ENCODE measurements around the gene ST8SIA1. TPM values are rescaled to one million over a fixed set of nuclear protein-coding genes. Genes with fewer than 3 reads are reported as not detected.
A peak's percentile ranks its signal among the peaks of the same experiment; 100 is the strongest.

Gene ST8SIA1
- total RNA-seq, 1 experiment from 2014 or later: not detected

GRCh38 chr12:22318108-22318737, 16.3 kb downstream of the ST8SIA1 start:
- no peak for DNase-seq (ENCODE audit: low read depth in 1 of 2, low spot score in 2 of 2)
- Histone ChIP-seq H3K9me3 (replicated peaks) (no peaks in the 10 kb centered on the region), H3K27ac (no peak overlapping the region), H3K4me3 (no peak overlapping the region), H3K4me1 (replicated peaks) (no peaks in the 10 kb centered on the region), H3K36me3 (no peaks in the 10 kb centered on the region), H3K27me3 (replicated peaks) (no peaks in the 10 kb centered on the region; the same call in 1 of the 2 replicates)

- no peaks in the 10 kb centered on the region for H3K36me3 ChIP-seq
Measured at GRCh38 chr12:22313963-22314330, 20.6 kb downstream of the ST8SIA1 start.

GRCh38 chr12:22313286-22313962, 21.1 kb downstream of the ST8SIA1 start:
- Histone ChIP-seq H3K27ac (no peak overlapping the region), H3K9me3 (replicated peaks) (no peaks in the 10 kb centered on the region), H3K4me1 (replicated peaks) (no peaks in the 10 kb centered on the region), H3K36me3 (no peaks in the 10 kb centered on the region), H3K4me3 (no peak overlapping the region), H3K27me3 (replicated peaks) (no peaks in the 10 kb centered on the region; the same call in 1 of the 2 replicates)
- no peak for DNase-seq (ENCODE audit: low read depth in 1 of 2, low spot score in 2 of 2)

More at GRCh38 chr12:22313963-22314330, 20.6 kb downstream of the ST8SIA1 start:
- H3K27ac ChIP-seq: no peak overlapping the region
- no peaks in the 10 kb centered on the region; the same call in 1 of the 2 replicates for H3K27me3 ChIP-seq (replicated peaks)
- no peaks in the 10 kb centered on the region for H3K9me3 ChIP-seq (replicated peaks)
- no peak overlapping the region for H3K4me3 ChIP-seq
- no peak for DNase-seq (ENCODE audit: low read depth in 1 of 2, low spot score in 2 of 2)
- no peaks in the 10 kb centered on the region for H3K4me1 ChIP-seq (replicated peaks)

GRCh38 chr12:22312336-22312735, 22.2 kb downstream of the ST8SIA1 start:
- H3K27me3 ChIP-seq (replicated peaks): no peaks in the 10 kb centered on the region; the same call in 1 of the 2 replicates
- H3K4me3 ChIP-seq: no peak overlapping the region
- no peaks in the 10 kb centered on the region for H3K36me3 ChIP-seq
- H3K4me1 ChIP-seq (replicated peaks): no peaks in the 10 kb centered on the region
- no peaks in the 10 kb centered on the region for H3K9me3 ChIP-seq (replicated peaks)
- no peak overlapping the region for H3K27ac ChIP-seq
- DNase-seq (ENCODE audit: low read depth in 1 of 2, low spot score in 2 of 2): peak in 1 of 2 experiments; percentile 2

- H3K27me3 ChIP-seq (replicated peaks): no peaks in the 10 kb centered on the region; the same call in 1 of the 2 replicates
- no peaks in the 10 kb centered on the region for H3K36me3 ChIP-seq
- no peak overlapping the region for H3K27ac ChIP-seq
- no peaks in the 10 kb centered on the region for H3K9me3 ChIP-seq (replicated peaks)
- no peak for DNase-seq (ENCODE audit: low read depth in 1 of 2, low spot score in 2 of 2)
- H3K4me3 ChIP-seq: no peak overlapping the region
- no peaks in the 10 kb centered on the region for H3K4me1 ChIP-seq (replicated peaks)
Measured at GRCh38 chr12:22310709-22311108, 23.8 kb downstream of the ST8SIA1 start.

GRCh38 chr12:22310275-22310674, 24.2 kb downstream of the ST8SIA1 start:
- Histone ChIP-seq H3K27ac (no peak overlapping the region), H3K9me3 (replicated peaks) (no peaks in the 10 kb centered on the region), H3K36me3 (no peaks in the 10 kb centered on the region), H3K4me1 (replicated peaks) (no peaks in the 10 kb centered on the region), H3K4me3 (no peak overlapping the region), H3K27me3 (replicated peaks) (no peaks in the 10 kb centered on the region; the same call in 1 of the 2 replicates)
- no peak for DNase-seq (ENCODE audit: low read depth in 1 of 2, low spot score in 2 of 2)

GRCh38 chr12:22307811-22308210, 26.7 kb downstream of the ST8SIA1 start:
- no peaks in the 10 kb centered on the region for H3K4me1 ChIP-seq (replicated peaks)
- DNase-seq (ENCODE audit: low read depth in 1 of 2, low spot score in 2 of 2): no peak
- H3K9me3 ChIP-seq (replicated peaks): no peaks in the 10 kb centered on the region
- H3K4me3 ChIP-seq: no peak overlapping the region
- no peak overlapping the region for H3K27ac ChIP-seq
- H3K27me3 ChIP-seq (replicated peaks): no peaks in the 10 kb centered on the region
- no peaks in the 10 kb centered on the region for H3K36me3 ChIP-seq

GRCh38 chr12:22306311-22306710, 28.2 kb downstream of the ST8SIA1 start:
- no peak for DNase-seq (ENCODE audit: low read depth in 1 of 2, low spot score in 2 of 2)
- Histone ChIP-seq H3K4me1 (replicated peaks) (no peaks in the 10 kb centered on the region), H3K36me3 (no peaks in the 10 kb centered on the region), H3K4me3 (no peak overlapping the region), H3K9me3 (replicated peaks) (no peaks in the 10 kb centered on the region), H3K27ac (no peak overlapping the region), H3K27me3 (replicated peaks) (no peaks in the 10 kb centered on the region)

GRCh38 chr12:22304341-22304740, 30.2 kb downstream of the ST8SIA1 start:
- Histone ChIP-seq H3K4me3 (no peak overlapping the region), H3K4me1 (replicated peaks) (no peaks in the 10 kb centered on the region), H3K27ac (no peak overlapping the region)

GRCh38 chr12:22299294-22299912, 35.1 kb downstream of the ST8SIA1 start:
- Histone ChIP-seq H3K4me3 (no peak overlapping the region), H3K4me1 (replicated peaks) (no peaks in the 10 kb centered on the region), H3K36me3 (no peaks in the 10 kb centered on the region), H3K27ac (no peak overlapping the region), H3K9me3 (replicated peaks) (no peaks in the 10 kb centered on the region; the same call in 1 of the 2 replicates), H3K27me3 (replicated peaks) (no peaks in the 10 kb centered on the region)
- no peak for DNase-seq (ENCODE audit: low read depth in 1 of 2, low spot score in 2 of 2)

More at GRCh38 chr12:22304341-22304740, 30.2 kb downstream of the ST8SIA1 start:
- no peak for DNase-seq (ENCODE audit: low read depth in 1 of 2, low spot score in 2 of 2)
- no peaks in the 10 kb centered on the region for H3K36me3 ChIP-seq
- H3K9me3 ChIP-seq (replicated peaks): no peaks in the 10 kb centered on the region
- no peaks in the 10 kb centered on the region for H3K27me3 ChIP-seq (replicated peaks)

GRCh38 chr12:22289250-22289649, 45.3 kb downstream of the ST8SIA1 start:
- no peaks in the 10 kb centered on the region for H3K27me3 ChIP-seq (replicated peaks)
- DNase-seq (ENCODE audit: low read depth in 1 of 2, low spot score in 2 of 2): no peak
- H3K36me3 ChIP-seq: no peaks in the 10 kb centered on the region
- no peak overlapping the region for H3K4me3 ChIP-seq
- peaks cover 10% of the 10 kb centered on the region for H3K4me1 ChIP-seq (replicated peaks)
- no peaks in the 10 kb centered on the region for H3K9me3 ChIP-seq (replicated peaks)
- H3K27ac ChIP-seq: no peak overlapping the region

GRCh38 chr12:22287776-22288621, 46.5 kb downstream of the ST8SIA1 start:
- no peaks in the 10 kb centered on the region for H3K27me3 ChIP-seq (replicated peaks)
- DNase-seq (ENCODE audit: low read depth in 1 of 2, low spot score in 2 of 2): no peak
- H3K27ac ChIP-seq: no peak overlapping the region
- H3K36me3 ChIP-seq: no peaks in the 10 kb centered on the region
- H3K4me3 ChIP-seq: no peak overlapping the region
- peaks cover 17% of the 10 kb centered on the region for H3K4me1 ChIP-seq (replicated peaks)
- no peaks in the 10 kb centered on the region for H3K9me3 ChIP-seq (replicated peaks)

- Histone ChIP-seq H3K4me3 (no peak overlapping the region), H3K27ac (no peak overlapping the region), H3K27me3 (replicated peaks) (no peaks in the 10 kb centered on the region), H3K36me3 (no peaks in the 10 kb centered on the region), H3K9me3 (replicated peaks) (no peaks in the 10 kb centered on the region), H3K4me1 (replicated peaks) (peaks cover 26% of the 10 kb centered on the region)
- DNase-seq (ENCODE audit: low read depth in 1 of 2, low spot score in 2 of 2): no peak
Measured at GRCh38 chr12:22287101-22287500, 47.4 kb downstream of the ST8SIA1 start.
